ENCODE data around the gene RAB40C.

RAB40C gene

DNA sequence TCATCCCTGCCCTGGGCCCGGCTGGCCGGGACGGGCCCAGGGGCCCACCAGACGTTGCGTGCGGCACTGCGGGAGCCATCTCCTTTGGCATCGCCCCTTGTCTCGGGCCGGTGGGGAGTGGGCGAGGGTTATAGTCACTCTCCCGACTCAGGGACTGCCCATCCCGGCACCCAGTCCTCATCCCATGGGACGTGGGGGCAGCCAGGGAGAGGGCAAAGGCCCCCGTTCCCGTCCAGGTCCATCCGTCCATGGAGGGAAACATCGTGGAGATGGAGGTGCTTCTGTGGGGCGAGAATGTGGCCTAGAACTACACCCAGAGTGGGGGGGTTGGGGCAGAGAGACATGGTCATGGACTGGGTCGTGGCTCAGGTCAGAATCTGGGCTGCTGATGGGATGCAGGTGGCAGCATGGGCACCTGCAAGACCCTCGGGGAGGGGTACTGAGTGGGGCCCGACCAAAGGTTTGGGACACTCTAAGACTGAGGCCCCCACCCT, 56.9 kb downstream of the RAB40C start:
- no peak for DNase-seq (ENCODE audit: low read depth in 2 of 2)

GRCh38 chr16:647173-647902, 57.5 kb downstream of the RAB40C start:
- DNase-seq (ENCODE audit: low read depth in 2 of 2) = no peak

- peak; percentile 54 to 57 for DNase-seq (ENCODE audit: low read depth in 2 of 2)
Observed at GRCh38 chr16:648071-648780, 58.4 kb downstream of the RAB40C start.

DNA sequence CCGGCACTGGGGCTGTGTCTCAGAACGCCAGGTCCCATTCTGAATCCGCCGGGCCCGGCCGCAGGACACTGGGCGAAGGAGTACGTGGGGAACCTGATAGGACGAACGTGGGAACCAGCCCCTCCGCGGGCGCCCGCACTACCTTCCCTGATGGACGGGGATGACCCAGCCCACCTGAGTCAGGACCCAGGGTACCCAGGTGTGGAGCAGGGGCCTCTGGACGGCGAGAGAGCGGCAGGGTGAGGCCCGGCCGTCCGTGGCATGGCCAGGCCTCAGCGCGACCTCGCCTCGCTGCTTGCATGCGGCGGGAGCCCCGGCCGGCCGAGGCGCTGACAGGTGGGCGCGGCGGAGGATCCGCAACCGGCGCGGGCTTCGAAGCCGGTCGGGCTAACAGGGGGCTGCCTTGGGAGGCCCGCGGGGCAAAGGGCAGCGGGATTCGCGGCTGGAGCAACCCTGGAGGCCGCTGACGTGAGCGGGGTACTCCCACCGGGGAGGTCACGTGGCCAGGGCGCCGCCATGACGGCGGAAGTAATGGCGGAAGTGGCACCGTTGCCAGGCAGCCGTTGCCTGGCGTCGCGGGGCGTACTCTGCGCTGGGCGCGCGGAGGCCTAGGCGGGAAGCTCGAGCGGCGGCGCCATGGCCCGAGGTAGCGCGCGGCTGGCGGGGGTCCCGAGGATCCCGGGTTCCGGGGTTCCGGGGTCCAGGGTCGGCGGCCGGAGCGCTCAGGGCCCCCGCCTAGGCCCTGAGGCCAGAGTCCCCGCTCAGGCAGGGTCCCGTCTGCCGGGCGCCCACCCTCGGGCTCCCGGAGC, 59.1 kb downstream of the RAB40C start, which contains the start of gene WDR90:
Gene WDR90 (plus strand): TSS at position 585 of the 809 bp plus-strand sequence. CDS start 52 bp downstream, at position 637.
- peak; percentile 89 to 94 for DNase-seq (ENCODE audit: low read depth in 2 of 2)

GRCh38 chr16:649631-650030, 59.8 kb downstream of the RAB40C start:
- DNase-seq (ENCODE audit: low read depth in 2 of 2) = no peak

- no peak for DNase-seq (ENCODE audit: low read depth in 2 of 2)
Observed at GRCh38 chr16:651844-652243, 62.0 kb downstream of the RAB40C start.

GRCh38 chr16:652454-653305, 62.8 kb downstream of the RAB40C start:
- no peak for DNase-seq (ENCODE audit: low read depth in 2 of 2)

DNA sequence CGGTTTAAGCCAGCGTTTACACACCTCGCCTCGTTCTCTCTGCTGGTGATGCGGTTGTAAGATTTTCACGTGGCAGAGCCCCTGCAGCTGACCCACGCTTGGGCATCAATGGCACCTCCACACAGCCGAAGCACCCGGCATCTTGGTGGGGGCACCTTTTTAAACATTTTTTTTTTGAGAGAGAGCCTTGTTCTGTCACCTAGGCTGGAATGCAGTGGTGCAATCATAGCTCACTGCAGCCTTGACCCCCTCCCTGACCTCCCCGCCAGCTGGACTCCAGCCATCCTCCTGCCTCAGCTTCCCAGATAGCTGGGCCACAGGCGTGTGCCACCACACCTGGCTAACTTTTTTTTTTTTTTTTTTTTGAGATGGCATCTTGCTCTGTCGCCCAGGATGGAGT, 64.2 kb downstream of the RAB40C start:
- DNase-seq (ENCODE audit: low read depth in 2 of 2) = no peak

DNA sequence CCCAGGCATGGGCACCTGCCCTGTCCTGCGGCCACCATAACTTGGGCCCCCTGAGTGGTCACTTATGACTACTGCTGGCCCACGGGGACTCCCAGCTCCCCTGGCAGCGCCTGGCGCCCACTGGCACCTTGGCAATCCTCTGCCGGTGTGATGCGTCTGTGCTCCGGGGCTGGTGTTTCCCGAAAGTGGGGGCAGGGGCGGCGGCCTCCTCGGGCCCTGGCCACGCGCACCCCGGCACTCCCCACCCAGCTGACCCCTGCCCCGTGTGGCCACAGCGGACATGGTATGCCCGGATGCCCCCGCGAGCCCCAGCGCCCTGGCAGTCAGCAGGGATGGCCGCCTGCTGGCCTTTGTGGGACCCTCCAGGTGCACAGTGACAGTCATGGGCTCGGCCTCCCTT, 67.6 kb downstream of the RAB40C start:
- DNase-seq (ENCODE audit: low read depth in 2 of 2) = no peak

DNA sequence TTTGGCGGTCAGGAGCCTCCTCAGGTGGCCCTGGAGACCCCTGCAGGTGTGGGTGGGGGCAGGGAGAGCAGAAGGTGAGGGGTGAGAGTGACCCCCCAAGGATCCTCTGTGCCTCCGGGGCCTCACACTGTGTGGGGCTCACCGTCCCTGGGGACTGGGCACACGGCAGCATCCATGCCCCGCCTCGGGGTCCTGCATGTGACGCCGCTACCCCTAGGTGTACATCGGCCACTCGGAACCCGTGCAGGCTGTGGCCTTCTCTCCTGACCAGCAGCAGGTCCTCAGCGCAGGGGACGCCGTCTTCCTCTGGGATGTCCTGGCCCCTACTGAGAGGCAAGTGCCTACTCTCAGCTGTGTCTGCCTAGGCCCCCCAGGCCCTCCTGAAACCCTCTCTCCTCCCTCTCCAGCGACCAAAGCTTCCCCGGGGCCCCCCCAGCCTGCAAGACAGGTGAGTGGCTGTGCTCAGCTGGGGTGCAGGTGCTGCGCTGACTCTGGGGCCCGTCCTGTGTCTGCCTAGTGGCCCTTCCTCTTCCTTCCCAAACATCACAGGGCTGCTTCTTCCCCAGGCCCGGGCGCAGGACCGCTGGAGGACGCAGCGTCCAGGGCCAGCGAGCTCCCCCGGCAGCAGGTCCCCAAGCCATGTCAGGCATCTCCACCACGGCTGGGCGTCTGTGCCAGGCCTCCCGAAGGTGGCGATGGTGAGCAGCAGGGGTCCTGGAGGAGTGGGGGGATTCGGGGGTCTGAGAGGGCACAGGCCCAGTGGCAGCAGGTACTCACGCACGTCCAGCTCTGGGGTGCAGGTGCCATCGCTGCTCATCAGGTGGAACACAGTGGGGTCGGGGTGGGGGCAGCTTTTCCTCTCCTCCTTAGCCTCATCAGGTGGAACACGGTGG, 69.1 kb downstream of the RAB40C start:
- no peak for DNase-seq (ENCODE audit: low read depth in 2 of 2)

DNA sequence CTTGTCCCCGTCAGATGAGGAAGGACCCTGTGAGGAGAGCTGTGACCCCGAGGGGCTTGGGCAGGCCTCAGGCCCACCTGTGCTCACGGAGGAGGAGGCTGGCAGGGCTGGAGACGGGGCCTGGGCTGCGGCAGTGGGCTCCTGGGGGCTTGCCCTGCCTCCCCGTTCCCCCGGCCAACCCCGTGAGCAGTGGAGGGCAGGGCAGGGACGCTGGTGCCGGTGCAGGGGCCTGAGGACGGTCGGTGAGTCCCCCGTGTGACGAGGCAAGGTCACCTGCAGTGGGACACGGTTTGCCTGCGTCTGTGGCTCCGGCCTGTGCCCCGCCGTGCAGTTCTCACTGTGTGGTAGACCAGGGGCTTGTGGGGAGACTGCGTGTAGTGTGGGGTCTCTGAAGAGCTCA, 69.8 kb downstream of the RAB40C start:
- DNase-seq (ENCODE audit: low read depth in 2 of 2) = no peak

DNA sequence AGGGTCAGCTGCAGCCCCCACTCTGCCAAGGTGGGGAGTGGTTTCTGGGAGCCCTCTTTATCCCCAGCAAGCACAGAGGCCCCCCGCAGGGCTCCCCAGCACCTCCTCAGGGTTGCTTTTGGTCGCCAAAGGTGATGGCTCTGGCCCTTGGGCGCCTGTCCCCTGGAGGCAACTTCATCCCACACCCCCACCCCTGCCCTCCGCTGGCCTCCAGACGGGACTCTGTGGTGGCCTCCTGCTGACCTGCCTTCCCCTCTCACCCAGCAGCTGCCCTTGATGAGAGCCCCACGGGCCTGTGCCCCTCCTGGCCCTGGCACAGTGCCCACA, 70.2 kb downstream of the RAB40C start:
- no peak for DNase-seq (ENCODE audit: low read depth in 2 of 2)

GRCh38 chr16:660459-661183, 70.8 kb downstream of the RAB40C start:
- DNase-seq (ENCODE audit: low read depth in 2 of 2) = peak in 1 of 2 donors; percentile 67

DNA sequence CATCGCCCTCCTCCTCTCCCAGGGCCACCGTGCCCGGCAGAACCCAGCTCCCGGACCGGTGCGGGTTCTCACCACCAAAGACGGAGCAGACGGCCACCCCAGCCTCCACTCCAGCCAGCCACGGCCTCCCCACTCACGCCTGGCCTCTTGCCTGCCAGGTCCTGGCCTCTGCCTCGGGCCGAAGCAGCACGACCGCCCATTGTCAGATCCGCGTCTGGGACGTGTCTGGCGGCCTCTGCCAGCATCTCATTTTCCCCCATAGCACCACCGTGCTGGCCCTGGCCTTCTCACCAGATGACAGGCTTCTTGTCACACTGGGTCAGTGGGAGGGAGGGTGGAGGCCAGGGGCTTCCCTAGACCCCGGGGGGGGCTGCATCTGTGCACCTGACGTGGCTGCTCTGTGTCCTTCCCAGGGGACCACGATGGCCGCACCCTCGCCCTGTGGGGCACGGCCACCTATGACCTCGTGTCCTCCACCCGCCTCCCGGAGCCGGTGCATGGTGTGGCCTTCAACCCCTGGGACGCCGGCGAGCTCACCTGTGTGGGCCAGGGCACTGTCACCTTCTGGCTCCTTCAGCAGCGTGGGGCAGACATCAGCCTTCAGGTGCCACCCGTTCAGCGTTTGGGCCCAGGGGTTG, 71.4 kb downstream of the RAB40C start:
- no peak for DNase-seq (ENCODE audit: low read depth in 2 of 2)

- DNase-seq (ENCODE audit: low read depth in 2 of 2) = no peak
Observed at GRCh38 chr16:662095-662494, 72.2 kb downstream of the RAB40C start.

GRCh38 chr16:662597-662996, 72.7 kb downstream of the RAB40C start:
- no peak for DNase-seq (ENCODE audit: low read depth in 2 of 2)

- no peak for DNase-seq (ENCODE audit: low read depth in 2 of 2)
Observed at GRCh38 chr16:666572-666971, 76.7 kb downstream of the RAB40C start.

DNA sequence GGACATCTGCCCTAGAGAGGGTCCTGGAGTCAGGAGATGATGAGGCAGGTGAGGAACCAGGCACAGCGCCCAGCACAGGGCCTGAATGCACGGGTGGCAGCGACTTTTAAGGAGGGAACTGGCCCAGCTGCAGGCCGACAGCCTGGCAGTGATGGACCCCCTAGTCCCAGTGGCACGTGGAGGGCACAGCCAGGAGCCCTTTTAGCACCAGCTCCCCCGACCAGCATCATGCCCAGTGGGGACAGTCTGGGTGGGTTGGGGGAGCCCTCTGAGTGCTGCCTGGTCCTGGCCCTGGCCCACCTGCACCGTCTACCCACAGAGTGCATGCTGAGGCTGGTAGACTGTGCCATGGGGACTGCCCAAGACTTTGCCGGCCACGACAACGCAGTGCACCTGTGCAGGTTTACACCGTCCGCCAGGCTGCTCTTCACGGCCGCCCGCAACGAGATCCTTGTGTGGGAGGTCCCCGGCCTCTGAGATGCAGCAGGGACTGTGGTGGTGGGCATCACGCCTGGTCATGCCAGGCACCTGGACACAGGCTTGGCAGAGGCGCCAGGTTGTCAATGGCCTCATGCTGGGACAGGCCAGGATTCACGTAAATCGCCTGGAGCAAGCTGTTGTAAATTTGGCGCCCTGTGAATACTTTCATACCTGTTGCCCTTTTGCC, 77.4 kb downstream of the RAB40C start:
- DNase-seq (ENCODE audit: low read depth in 2 of 2) = no peak
